HG02610 (cell line): ENCODE data around the gene SETBP1.

Source experiments
- ATAC-seq: cut with Tn5 transposase; IDR thresholded peaks from one replicate; pipeline ENCODE4 v1.9.1; 2021; ENCODE audit warnings: mild to moderate bottlenecking, moderate library complexity; ENCODE audit not compliant: unreplicated experiment

The SETBP1 gene

DNA sequence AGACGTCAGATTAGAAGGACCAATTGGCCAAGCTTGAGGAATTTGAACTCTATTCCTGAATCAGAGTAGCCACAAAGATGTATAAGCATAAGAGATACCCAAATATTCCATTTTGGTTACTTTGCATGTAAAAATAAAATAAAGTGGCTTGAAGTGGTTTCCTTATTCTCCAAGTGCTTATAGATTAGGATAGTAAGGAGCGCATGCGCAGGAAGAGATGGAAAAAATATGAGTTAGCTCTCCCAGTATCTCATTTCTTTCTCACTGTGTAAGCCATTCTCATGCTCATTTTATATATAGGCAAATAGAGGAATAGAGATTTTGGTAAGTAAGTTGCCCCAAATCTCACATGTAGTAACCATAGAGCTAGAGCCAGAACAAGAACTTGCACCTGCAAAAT is 241.3 kb downstream of the SETBP1 start:
- no peak for ATAC-seq

DNA sequence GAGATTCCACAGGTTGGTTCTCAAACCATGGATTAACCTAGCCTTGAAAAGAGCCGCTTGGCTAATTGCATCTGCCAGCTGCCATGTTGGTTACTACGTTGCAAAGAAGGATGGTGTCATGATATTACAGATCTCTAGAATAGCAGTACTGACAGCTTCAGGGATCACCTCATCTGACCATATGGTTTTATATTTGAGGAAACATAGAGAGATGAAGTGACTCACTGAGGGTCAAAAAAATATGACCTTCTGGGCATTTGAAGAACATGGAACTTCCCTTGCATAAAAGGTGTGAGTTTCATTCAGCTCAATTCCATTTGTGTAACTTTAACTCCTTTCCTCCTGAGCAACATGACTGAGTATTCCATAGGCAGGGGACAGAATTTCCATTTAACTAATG is 242.3 kb downstream of the SETBP1 start:
- ATAC-seq, result no peak

DNA sequence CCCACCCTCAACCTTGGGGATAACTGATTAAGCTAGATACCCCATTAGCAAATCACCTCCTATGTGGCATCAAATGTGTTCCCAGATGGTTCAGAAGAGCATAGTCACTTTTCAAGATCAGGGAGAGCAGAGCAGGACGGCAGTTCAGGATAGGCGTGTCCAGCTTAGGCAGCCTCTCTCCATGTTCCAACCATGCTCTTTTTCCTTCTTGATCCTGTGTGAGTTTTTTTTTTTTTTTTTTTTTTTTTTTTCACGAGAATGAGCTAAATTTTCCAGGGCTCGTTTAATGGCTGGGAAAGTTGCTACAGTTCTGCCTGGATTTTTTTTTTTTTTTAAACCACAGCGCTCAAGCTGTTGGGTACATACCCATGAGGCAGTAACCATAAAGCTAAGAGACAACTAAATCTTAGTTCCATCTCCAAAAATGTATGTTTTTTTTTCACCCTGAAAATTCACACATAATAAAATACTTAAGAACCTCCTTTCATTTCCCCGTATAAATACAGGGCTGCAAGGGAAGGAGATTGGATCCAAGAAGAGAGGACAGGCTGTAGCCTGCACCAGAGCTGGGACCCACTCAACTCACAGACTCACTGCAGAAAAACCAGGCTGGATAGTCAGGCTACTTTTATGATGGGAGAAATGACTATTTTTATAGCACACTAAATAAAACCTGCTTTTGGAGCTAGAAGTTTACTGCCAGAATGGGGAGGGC is 244.3 kb downstream of the SETBP1 start:
- no peak for ATAC-seq

DNA sequence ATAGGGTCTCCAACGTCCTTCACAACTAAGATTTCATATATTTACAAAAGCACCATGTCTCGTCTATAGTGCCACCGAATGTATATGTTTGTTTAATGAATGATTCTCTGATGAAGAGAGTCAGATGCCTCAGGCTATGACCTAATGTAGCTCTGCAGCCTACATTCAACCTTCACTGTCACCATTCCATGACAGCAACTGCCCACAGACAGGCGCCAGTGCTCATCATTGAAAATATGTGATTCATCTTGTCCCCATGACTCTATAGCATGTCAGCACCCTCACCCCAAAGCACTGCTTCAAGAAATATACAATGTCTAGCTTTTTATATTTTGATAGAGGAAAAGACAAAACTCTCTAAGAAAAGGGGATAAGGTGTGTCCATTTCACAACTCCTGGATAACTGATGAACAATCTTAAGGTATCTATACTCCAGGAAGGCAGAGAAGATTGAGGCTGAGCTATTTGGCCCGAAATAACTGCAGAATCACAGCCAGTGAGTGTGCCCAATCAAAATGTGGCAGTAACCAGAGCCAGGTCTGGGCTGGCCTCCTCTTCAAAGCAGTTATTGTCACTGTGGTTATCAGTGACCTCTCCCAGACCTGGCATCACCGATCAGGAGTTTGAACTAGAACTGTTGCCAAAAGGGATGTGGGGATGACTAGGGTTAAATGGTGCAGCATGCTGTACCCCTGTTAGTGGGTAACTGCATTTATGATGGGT is 246.6 kb downstream of the SETBP1 start:
- ATAC-seq, result no peak

DNA sequence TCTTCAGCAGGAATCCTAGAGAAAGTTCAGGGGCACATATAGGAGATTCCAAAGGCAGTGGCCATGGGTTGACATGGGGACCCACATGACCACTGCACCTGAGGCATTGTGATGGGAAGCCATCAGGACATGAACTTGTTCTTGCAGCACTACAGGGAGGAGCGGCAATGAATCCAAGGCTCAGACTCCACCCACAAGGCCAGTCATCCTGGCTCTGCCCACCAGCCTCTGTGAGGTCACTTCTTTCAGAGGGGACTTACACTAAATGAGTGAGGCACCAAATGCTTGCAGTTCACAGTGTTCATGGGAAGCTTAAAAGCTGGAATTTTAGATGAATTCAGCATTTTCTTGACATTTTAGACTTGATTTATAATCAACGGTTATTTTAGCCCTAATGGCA is 254.2 kb downstream of the SETBP1 start:
- no peak for ATAC-seq

DNA sequence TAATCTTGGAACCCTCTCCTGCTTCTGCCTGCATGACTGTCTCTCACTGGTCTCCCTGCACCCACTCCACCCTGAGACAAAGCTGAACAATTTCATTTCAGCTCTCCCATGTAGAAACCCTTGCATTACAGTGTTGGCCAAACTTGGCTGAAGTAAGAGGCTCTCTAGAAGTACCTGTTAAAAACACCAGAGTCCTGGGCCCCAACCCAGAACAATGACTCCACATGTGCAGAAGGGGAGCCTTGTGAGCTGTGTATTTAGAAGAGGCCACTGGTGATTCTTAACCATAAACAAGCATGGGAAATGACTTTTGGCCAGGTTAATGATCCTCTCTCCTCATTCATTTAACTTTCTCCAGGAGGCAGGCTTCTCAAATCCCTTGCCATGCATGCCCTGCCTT is 254.8 kb downstream of the SETBP1 start:
- ATAC-seq, result no peak

DNA sequence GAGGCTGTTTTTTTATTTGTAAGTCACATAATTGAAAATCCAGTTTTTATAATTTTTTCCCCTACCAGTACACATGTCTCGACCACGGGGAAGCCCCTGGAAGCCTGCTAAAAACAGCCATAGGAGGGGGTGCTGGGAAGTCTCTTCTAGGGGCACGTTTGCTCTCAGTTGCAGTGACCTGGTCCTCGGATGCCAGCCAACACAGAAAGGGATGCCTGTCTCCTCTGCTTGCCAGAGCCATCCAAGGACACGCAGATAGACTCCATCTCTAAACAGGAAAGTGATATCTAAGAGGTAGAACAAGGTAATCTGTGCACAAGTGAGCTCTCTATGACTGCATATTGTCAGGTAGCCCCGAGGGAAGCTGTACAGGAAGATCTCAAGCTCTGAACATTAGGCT is 255.8 kb downstream of the SETBP1 start:
- ATAC-seq, result no peak

DNA sequence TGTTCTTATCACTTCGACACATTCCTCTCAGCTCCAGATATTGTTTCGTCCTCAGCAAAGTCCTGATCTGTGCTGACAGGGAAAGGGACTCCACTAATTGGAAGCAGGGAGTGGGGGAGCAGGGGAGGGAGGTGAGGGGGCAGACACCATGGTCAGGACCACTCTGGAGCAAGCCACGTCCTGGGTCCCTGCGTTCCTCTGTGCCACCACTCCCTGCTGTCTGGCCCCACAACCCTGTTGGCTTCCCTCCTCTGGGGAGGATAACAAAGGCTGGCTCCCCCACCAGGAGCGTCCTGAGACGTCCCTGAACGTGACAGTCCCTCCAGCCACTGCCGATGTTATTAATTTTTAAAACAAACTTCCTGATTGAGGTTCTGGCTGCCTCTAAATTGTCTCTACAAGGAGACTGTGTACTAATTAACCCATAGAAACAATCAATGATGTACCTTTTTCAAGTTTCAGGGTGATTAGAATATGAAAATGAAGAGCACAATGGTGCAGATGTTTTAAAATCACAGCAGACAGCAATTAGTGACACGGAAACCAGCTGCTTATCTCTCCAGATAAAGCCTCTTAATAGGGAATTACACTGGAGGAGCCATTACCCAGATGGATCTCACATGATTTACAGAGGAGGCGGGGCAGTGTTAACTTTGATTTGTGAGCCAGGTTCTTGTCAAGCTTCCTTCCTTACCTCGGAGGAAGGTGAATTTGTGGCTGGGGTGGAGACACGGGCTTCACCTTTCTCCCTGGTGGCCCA is 257.5 kb downstream of the SETBP1 start:
- no peak for ATAC-seq

DNA sequence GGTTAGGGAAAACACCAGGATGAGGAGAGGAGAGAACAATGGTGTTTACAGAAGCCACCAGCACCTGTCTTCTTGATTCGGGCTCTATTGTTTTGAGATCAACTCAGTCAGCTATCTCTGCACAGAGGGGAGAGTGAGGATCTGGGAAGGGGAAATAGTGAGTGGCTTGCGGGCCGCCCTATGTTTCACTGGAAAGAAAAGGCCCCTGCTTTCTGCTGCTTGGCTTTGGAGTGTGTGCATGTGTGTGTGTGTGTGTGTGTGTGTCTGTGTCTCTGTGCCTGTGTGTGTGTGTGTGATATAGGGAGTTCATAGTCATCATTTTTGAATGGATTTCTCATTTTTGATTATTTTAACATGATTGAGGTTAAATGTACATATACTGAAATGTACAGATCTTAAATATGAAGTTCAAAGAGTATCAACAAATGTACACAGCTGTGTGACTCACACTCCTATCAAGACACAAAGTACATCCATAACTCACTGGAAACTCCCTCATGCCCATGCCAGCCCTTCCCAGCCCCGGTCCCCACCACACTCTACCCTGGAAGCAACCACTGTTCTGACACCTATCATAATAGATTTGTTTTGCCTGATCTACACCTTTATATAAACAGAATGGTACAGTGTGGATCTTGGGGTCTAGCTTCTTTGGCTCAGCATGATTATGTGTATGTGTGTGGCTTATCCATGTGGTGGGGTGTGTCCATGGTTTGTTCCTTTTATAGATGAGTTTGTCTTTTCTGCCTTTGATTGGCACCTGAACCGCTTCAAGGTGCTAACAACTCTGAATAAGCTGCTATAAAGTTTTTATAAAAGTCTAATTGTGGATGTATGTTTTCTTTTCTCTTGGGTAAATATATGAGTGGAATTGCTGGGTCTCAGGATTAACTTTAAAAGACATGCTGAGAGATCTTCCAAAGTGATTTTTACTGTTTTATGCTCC is 258.3 kb downstream of the SETBP1 start:
- ATAC-seq, result no peak

DNA sequence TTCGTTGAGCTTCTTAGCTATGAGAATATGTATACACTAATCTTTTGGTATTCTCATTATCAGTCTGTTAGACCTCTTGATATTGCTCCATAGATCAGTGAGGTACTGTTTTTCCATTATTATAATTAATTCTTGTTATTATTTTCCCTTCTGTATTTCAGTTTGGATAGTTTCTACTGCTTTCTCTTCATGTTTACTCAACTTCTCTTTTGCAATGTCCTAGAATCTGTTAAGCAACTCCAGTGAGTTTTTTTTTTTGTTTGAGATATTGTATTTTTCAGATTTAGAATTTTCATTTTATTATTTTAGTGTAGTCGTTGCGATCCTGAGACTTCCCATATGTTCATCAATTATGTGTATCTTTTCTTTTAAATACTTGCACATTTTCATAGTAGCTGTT is 260.8 kb downstream of the SETBP1 start:
- ATAC-seq, result no peak

DNA sequence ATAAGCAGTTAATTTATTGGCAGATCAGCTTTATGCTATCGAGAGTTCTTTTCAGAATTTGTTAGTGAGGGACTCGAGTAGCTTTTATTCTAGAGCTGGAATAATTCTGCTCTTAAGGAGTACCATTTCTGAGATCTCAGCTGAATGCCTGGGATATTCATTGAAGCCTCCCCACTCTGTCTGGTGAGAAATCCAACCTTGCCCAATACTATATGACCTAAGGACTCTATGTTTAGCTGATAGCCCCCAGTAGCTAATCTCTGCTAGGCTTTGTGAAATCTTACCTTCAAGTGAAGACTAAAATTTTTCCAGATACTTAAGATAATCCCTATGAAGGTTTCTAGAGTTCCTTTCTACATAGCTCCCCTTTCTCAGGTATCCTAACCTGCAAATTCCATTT is 261.4 kb downstream of the SETBP1 start:
- no peak for ATAC-seq

DNA sequence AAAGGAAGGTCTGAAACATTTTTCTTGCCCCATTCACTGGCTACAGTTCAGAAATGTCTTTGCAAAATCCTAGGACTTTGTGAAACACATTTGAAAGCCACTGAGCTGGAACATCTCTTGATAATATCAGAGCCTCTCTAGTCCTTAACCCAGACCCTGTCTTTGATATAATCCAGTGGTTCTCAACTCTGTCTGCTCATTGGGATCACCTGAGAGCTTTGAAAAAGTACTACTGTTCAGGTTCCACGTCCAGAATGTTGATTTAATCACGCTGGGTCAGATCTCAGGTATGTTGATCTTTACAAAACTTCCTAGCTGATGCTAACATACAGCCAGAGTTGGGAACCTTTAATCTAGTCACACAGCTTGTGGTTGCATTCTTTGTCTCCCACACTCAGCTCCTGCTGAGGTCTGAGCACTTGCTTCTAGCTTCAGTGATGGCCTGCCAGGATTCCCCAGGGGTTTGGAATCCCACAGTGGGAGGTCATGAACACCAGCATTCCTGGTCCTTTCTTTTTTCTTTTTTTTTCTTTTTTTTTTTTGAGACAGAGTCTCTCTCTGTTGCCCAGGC is 262.7 kb downstream of the SETBP1 start:
- ATAC-seq, result no peak

DNA sequence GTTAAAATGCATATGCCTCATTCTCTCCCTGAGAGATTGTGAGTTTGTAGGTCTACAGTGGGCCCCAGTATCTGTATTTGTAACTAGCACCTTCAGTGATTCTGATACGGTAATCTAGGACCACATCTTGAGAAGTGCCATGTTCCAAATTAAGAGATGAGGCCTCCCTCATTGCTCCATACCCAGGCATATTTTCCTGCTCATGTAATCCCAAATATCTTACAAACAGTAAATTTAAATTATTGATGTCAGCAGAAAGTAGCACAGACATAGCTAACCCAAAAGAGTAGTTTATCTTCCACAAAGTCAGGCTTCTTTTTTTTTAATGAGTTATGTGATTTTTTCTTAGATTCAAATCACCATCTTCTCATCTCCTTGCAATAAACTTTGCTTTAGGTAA is 263.8 kb downstream of the SETBP1 start:
- ATAC-seq, result no peak

DNA sequence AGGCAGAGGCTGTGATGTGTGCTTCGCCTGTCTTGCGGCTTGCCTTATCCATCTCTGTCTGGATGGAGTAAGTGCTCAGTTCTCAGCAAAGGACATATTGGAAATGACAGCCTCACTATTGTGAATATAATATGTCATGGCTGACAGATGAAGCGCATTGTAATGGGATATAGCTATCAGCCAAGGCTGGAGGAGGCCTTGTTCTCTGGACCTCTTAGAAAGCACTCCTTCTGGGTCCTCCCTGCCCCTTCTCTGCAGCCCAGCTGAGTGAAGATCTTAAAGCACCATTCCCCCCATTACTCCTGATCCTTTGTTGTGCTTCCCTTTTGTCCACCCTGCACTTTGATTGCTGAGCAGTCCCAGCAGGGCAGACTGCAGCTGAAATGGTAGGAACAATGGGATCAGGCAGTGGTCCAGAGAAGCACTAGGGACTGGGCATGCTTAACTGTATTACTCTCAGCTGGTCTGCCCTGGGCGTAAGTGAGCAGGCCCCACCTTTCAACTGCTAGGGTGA is 265.3 kb downstream of the SETBP1 start:
- ATAC-seq, result no peak

DNA sequence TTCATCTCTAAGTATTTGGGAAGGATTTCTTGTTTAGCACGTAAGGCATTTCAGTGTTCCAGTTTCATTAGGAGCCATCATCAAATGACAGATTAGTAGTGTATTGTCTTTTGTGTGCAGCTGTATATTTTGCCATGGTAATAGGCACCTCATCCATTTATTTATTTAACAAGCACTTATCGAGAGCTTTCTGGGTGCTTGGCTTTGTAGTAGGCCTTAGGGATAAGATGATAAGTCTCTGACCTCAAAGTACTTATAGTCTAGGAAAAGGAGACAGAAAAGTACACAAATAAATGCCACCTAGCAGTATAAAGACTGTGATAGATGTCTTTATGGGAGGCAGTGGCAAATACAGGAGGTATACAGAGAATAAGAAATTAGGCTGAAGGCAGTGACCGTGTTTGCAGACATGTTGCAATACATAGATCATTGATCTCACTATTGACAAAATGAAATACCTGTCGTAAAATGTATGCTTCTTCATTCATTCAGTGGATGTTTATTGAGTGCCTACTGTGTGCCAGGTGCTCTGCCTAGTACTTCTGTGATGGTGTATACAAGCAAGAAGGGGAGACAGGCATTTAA is 265.9 kb downstream of the SETBP1 start:
- ATAC-seq, result no peak

DNA sequence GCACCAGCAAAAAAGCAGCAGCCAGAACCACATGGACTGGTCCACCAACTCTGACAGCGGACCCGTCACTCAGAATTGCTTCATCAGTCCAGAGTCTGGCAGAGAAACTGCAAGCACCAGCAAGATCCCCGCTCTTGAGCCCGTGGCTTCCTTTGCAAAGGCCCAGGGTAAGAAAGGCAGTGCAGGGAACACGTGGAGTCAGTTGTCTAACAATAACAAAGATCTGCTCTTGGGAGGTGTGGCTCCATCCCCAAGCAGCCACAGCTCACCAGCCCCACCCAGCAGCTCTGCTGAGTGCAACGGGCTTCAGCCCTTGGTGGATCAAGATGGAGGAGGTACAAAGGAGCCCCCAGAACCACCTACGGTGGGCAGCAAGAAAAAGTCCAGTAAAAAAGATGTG is 269.3 kb downstream of the SETBP1 start:
- no peak for ATAC-seq

DNA sequence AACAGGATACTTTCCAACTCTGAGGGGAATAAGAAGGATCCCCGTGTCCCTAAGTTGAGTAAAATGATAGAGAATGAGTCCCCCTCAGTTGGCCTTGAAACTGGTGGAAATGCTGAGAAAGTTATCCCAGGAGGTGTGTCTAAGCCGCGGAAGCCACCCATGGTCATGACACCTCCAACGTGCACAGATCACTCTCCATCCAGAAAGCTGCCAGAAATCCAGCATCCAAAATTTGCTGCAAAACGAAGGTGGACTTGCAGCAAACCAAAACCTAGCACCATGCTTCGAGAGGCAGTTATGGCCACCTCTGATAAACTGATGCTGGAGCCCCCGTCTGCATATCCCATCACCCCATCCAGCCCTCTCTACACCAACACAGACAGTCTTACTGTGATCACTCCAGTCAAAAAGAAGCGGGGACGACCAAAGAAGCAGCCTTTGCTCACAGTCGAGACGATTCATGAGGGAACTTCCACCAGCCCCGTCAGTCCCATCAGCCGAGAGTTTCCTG is 270.1 kb downstream of the SETBP1 start:
- ATAC-seq, result no peak

DNA sequence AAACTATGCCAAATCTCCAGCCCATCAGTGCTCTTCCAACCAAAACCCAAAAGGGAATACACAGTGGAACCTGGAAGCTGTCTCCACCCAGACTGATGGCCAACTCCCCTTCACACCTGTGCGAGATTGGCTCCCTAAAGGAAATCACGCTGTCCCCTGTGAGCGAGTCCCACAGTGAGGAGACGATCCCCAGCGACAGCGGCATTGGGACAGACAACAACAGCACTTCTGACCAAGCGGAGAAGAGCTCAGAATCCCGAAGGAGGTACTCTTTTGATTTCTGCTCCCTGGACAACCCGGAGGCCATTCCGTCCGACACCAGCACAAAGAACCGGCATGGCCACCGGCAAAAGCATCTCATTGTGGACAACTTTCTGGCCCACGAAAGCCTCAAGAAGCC is 271.1 kb downstream of the SETBP1 start:
- ATAC-seq, result no peak

DNA sequence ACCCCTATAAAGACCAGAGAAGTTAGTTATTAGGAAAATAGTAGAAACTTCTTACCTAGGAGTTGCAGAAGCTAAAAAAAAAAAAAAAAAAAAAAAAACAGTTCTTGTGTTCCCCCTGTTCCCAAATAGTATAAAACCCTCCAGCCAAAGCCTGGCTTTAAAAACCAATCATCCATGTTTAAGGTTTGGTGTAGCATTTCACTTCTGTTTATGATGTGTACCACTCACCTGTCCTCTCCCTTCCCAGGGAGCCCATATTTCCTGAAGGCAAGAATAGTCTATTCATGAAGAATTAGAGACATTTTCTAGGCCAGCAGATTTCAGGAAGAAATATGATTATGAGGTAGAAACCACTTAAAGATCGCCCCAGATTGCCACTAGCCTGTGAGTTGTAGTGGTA is 273.6 kb downstream of the SETBP1 start:
- ATAC-seq, result no peak

DNA sequence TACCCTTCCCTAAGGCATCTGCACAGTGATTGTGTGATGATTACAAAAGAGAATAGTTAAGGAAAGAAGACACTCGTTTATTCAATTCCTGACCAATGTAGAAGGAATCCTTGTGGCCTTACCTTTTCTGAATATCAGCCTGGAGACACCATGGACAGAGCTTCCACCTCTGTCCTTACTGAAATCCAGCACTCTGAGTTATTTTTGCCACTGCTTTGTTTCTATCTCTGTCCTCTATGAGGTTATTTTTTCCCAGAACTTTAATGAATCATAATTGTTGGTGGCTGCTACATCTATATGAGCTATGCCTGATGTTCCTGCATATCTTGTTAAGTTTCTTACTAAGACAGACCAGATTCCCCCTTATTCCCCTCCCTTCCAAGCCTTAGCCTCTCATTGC is 275.1 kb downstream of the SETBP1 start:
- ATAC-seq, result no peak
